ENCODE results near the gene IQCK.

Gene IQCK

GRCh38 chr16:19809121-19809635 lies 91.1 kb downstream of the IQCK start:
- TF ChIP-seq, protein P1, sequence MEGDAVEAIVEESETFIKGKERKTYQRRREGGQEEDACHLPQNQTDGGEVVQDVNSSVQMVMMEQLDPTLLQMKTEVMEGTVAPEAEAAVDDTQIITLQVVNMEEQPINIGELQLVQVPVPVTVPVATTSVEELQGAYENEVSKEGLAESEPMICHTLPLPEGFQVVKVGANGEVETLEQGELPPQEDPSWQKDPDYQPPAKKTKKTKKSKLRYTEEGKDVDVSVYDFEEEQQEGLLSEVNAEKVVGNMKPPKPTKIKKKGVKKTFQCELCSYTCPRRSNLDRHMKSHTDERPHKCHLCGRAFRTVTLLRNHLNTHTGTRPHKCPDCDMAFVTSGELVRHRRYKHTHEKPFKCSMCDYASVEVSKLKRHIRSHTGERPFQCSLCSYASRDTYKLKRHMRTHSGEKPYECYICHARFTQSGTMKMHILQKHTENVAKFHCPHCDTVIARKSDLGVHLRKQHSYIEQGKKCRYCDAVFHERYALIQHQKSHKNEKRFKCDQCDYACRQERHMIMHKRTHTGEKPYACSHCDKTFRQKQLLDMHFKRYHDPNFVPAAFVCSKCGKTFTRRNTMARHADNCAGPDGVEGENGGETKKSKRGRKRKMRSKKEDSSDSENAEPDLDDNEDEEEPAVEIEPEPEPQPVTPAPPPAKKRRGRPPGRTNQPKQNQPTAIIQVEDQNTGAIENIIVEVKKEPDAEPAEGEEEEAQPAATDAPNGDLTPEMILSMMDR (IDR thresholded peaks at IDR 0.05; ENCODE audit: insufficient read depth, low read depth, low read length, missing control alignments): no peak
- no peak overlapping the region for H3K4me3 ChIP-seq (ENCODE audit: low read length)
- no peak for DNase-seq (ENCODE audit: low read depth)

- H3K4me3 ChIP-seq (ENCODE audit: low read length): no peak overlapping the region
- TF ChIP-seq, protein P1 (IDR thresholded peaks at IDR 0.05; ENCODE audit: insufficient read depth, low read depth, low read length, missing control alignments): no peak
- DNase-seq (ENCODE audit: low read depth): no peak
These were observed 91.6 kb downstream of the IQCK start for GRCh38 chr16:19809693-19810092.

- peak; percentile 20 for DNase-seq (ENCODE audit: low read depth)
- TF ChIP-seq, protein P1 (IDR thresholded peaks at IDR 0.05; ENCODE audit: insufficient read depth, low read depth, low read length, missing control alignments): no peak
- no peak overlapping the region for H3K4me3 ChIP-seq (ENCODE audit: low read length)
These were observed 93.0 kb downstream of the IQCK start for GRCh38 chr16:19810817-19811731.

GRCh38 chr16:19812986-19813385 lies 94.9 kb downstream of the IQCK start:
- TF ChIP-seq, protein P1 (IDR thresholded peaks at IDR 0.05; ENCODE audit: insufficient read depth, low read depth, low read length, missing control alignments): no peak
- H3K4me3 ChIP-seq (ENCODE audit: low read length): no peak overlapping the region
- no peak for DNase-seq (ENCODE audit: low read depth)

GRCh38 chr16:19815418-19815817 lies 97.3 kb downstream of the IQCK start:
- DNase-seq (ENCODE audit: low read depth): no peak
- TF ChIP-seq, protein P1 (IDR thresholded peaks at IDR 0.05; ENCODE audit: insufficient read depth, low read depth, low read length, missing control alignments): no peak
- no peak overlapping the region for H3K4me3 ChIP-seq (ENCODE audit: low read length)

- TF ChIP-seq, protein P1 (IDR thresholded peaks at IDR 0.05; ENCODE audit: insufficient read depth, low read depth, low read length, missing control alignments): no peak
- H3K4me3 ChIP-seq (ENCODE audit: low read length): no peak overlapping the region
- DNase-seq (ENCODE audit: low read depth): no peak
These were observed 99.1 kb downstream of the IQCK start for GRCh38 chr16:19817122-19817521.

Data from epithelial cell of esophagus (primary cell).